Fibroblast of lung (primary cell): ENCODE measurements around the gene LSM3.

ENCODE experiments used
- EZH2 ChIP-seq: IDR thresholded peaks from 2 replicates; pipeline ENCODE4 v1.5.1; 2012; ENCODE audit warnings: low read length, control low read depth, mild to moderate bottlenecking; ENCODE audit errors: missing control alignments
- TF ChIP-seq, protein P1 (sequence below), 2 donors: IDR thresholded peaks in 1 of 2; conservative IDR thresholded peaks in 1 of 2; 1 replicate in 1 of 2; 2 replicates in 1 of 2; pipeline ENCODE4 v1.5.1; 2011 to 2012; ENCODE audit warnings: low read length in 2 of 2, control low read depth in 1 of 2, inconsistent platforms in 1 of 2, low read depth in 1 of 2, mild to moderate bottlenecking in 1 of 2

DNA sequence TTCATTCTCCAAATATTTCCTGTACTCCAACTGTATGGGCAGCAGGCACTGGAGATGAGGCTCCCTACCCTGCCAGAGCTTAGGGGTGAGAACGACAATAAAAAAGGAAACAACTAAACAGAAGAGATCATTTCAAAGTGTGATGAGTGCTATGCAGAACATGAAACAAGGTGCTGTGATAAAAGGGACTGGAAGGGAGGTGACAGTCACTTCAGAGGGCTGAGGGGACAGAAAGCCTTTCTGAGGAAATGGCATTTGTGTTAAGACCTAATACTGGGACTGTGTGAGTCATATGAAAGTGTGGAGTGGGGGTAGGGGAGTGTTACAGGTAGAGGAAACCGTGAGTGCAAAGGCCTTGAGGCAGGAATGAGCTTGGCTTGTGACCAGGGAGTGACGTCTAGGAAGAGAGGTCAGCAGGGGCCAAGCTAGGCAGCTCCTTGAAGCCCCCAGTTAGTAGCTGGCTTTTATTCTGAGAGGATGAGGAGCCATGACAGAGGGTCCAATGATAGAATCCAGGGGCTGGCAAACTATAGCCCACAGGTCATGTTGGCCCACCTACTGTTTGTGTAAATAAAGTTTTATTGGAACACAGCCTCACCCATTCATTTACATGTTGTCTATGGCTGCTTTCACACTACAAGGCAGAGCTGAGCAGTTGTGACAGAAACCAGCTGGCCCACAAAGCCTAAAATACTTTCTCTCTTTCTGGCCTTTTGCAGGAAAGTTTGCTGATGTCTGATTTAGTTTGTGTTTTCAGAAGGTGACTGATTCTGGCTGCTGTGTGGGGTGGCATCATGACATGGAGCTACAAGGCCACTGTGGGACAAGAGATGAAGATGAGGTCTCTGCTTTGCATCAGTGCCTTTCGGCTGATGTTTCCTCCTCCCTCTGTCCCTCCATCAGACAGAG lies 56.6 kb downstream of the LSM3 start:
- TF ChIP-seq, protein P1, sequence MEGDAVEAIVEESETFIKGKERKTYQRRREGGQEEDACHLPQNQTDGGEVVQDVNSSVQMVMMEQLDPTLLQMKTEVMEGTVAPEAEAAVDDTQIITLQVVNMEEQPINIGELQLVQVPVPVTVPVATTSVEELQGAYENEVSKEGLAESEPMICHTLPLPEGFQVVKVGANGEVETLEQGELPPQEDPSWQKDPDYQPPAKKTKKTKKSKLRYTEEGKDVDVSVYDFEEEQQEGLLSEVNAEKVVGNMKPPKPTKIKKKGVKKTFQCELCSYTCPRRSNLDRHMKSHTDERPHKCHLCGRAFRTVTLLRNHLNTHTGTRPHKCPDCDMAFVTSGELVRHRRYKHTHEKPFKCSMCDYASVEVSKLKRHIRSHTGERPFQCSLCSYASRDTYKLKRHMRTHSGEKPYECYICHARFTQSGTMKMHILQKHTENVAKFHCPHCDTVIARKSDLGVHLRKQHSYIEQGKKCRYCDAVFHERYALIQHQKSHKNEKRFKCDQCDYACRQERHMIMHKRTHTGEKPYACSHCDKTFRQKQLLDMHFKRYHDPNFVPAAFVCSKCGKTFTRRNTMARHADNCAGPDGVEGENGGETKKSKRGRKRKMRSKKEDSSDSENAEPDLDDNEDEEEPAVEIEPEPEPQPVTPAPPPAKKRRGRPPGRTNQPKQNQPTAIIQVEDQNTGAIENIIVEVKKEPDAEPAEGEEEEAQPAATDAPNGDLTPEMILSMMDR (conservative IDR thresholded peaks at IDR 0.05 in 1 of 2, IDR thresholded peaks at IDR 0.05 in 1 of 2; ENCODE audit: low read depth in 1 of 2, low read length in 2 of 2), result no peak
- TF ChIP-seq EZH2, result no peak
